ENCODE results near the gene AKNAD1.

The AKNAD1 gene

GRCh38 chr1:108779455-108779854 lies 77.4 kb downstream of the AKNAD1 start:
- no peak for FAIRE-seq

- no peak for FAIRE-seq
Observed at GRCh38 chr1:108777839-108778238, 79.1 kb downstream of the AKNAD1 start.

- no peak for FAIRE-seq
Observed at GRCh38 chr1:108767708-108768107, 89.2 kb downstream of the AKNAD1 start.

GRCh38 chr1:108767115-108767514 lies 89.8 kb downstream of the AKNAD1 start:
- no peak for FAIRE-seq

All from A204.1 (cell line).